ENCODE data around the gene HABP4. TPM values are rescaled to one million over a fixed set of nuclear protein-coding genes. Genes with fewer than 3 reads are reported as not detected.

HABP4 gene
- total and polyA plus RNA-seq, 9 of the 15 experiments (the other 6 are each of a cell fraction or from before 2014, with no cell fraction given): 0.38 to 2.4 (median 1.9) TPM

DNA sequence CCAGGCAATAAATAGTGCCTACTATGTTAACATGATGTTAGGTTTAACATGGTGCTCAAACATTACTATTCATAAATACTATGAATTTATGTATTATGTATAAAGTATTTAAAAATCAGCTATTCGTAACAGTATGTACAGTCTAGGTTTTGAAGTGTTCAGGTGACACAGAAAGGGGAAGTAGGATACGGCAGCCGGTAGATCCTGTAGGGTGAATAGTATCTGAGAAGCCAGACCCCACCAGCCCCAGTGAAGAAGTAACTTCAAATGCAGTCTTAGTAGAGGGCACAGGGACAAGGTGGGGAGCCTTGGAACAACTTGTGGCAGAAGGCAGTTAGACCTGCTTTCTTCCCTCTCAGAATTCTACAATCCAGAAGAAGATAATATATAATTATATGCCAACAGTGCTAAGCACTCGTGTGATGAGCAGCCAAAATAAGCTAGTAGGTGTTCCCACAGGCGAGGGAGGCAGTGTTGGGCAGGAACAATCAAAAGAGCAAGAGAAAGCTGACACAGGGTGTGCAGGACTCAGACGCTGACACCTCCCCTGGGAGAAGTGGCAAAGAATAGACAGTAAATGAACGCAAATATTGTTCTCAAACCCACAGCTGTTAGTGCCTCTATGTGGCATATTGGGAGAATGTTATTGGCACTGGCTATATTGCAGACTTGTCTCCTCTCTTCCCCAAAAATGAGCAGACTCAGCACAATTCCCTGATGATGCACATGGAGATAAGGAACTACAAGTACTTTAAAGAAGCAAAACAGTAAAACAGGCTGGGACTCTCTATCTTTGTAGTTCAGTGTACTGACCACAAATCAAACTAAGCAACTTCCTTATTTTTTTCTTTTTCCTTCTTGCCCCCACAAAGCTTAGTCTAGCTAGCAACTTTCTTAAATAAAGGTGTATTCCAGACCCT lies 36.4 kb upstream of the HABP4 start (continued):
- TF ChIP-seq ZNF280B (CRISPR knock-in tag; IDR thresholded peaks at IDR 0.05) (no peak), TCF3 (CRISPR knock-in tag; IDR thresholded peaks at IDR 0.05) (no peak), GTF3C2 (IDR thresholded peaks at IDR 0.05; ENCODE audit: borderline replicate concordance, extremely low read depth, insufficient read length) (no peak), ZNF175 (CRISPR knock-in tag; IDR thresholded peaks at IDR 0.05; ENCODE audit: low read depth) (no peak), BACH1 (tag; IDR thresholded peaks at IDR 0.05) (no peak), VEZF1 (CRISPR knock-in tag; IDR thresholded peaks at IDR 0.05) (no peak), MAZ (CRISPR knock-in tag; conservative IDR thresholded peaks at IDR 0.05 in 1 of 2, IDR thresholded peaks at IDR 0.05 in 1 of 2) (no peak), MIER1 (IDR thresholded peaks at IDR 0.05; ENCODE audit: low read depth) (no peak), XRCC3 (IDR thresholded peaks at IDR 0.05) (no peak), NCOA6 (IDR thresholded peaks at IDR 0.05) (no peak), L3MBTL2 (IDR thresholded peaks at IDR 0.05) (peak; percentile 90), ZBTB11 (CRISPR knock-in tag; IDR thresholded peaks at IDR 0.05) (no peak), PRPF4 (IDR thresholded peaks at IDR 0.05; ENCODE audit: insufficient read depth, low read depth, low read length, poor library complexity, severe bottlenecking) (no peak), HSF4 (CRISPR knock-in tag; IDR thresholded peaks at IDR 0.05; ENCODE audit: borderline replicate concordance) (no peak)
- TF ChIP-seq, protein P1, sequence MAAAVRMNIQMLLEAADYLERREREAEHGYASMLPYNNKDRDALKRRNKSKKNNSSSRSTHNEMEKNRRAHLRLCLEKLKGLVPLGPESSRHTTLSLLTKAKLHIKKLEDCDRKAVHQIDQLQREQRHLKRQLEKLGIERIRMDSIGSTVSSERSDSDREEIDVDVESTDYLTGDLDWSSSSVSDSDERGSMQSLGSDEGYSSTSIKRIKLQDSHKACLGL (CRISPR knock-in tag; IDR thresholded peaks at IDR 0.05; ENCODE audit: borderline replicate concordance, poor library complexity, severe bottlenecking): no peak
